Caki2 (cell line): Measurements from ENCODE around the gene CDC42EP5. TPM values are rescaled to one million over a fixed set of nuclear protein-coding genes. Genes with fewer than 3 reads are reported as not detected.
A peak's percentile ranks its signal among the peaks of the same experiment; 100 is the strongest.
"Not testable (repeated sequence)": the region's sequence is repeated elsewhere in the genome, so short reads cannot be mapped to it uniquely, and the experiment has no call there.

Experiments
- DNase-seq: peaks from one replicate; pipeline ENCODE4 v3.0.0-alpha.2; 2015; ENCODE audit warnings: low read depth
- in situ Hi-C: cut with HindIII; loops from 2 replicates; pipeline ENCODE4 v1.10.0; 2016; ENCODE audit warnings: low sequenced_read_pairs, low pct_unique_long_range_greater_than_20kb, mixed read lengths
- total RNA-seq: library from RNA; depleted of rRNA; stranded (reverse); fragments of >200 nt; shearing (Covaris generic); gene quantifications from 2 replicates; pipeline ENCODE4 v1.2.3, GENCODE V29; 2014; ENCODE audit warnings: low replicate concordance

The CDC42EP5 gene
- total RNA-seq, 1 experiment from 2014 or later: not detected

DNA sequence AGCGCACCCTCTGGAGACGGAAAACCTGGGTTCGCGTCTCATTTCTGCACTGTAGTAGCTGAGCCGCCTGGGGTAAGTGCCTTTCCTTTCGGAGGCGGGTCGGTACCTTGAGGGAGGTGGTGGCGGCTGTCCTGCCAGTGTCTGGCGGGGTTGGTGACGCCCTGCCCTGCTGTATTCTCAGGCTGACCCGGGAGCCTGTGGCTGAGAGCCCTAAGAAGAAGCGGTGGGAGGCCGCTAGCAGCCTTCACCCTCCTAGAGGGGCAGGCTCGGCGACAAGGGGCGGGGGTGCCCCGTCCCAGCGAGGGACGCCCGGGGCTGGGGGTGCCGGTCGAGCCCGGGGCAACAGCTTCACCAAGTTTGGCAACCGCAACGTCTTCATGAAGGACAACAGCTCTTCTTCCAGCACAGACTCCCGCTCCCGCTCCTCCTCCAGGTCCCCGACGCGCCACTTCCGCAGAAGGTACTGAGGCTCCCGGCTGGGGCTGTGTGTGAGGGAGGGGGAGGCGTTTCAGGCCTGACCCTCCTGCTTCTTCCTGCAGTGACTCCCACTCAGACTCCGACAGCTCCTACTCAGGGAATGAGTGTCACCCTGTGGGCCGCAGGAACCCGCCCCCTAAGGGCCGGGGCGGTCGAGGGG lies 17.2 kb downstream of the CDC42EP5 start:
- in situ Hi-C loops: no loop called here

DNA sequence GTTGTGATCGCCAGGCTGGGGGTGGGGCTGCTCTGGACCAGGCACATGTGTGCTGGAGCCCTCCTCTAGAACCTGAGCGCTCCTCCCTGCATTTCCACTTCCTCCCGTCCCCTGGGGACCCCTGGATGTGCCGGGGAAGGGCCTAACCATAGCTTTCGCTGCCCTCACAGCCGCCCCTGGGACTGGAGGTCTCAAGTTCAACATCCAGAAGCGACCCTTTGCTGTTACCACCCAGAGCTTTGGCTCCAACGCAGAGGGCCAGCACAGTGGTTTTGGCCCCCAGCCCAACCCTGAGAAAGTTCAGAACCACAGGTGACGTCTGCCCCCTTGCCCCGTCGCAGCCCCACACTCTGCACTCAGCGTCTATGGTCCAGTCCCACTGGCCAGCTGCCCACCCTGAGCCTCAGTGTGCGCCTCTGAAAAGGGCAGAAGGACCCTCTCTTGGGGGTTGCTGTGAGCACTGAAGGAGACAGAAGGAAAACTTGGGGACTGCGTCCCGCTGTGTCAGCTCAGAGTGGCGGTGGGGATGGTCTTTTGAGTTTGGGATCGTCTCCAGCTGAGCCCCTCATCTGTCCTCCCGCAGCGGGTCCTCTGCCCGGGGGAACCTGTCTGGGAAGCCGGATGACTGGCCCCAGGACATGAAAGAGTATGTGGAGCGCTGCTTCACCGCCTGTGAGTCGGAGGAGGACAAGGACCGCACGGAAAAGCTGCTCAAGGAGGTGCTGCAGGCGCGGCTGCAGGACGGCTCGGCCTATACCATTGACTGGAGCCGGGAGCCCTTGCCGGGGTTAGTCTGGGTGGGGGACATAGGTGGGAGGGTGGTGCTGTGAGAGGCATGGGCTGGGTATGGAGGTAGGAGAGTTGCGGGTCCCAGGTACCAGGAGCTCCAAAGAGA lies 18.1 kb downstream of the CDC42EP5 start:
- no peak for DNase-seq
- in situ Hi-C loops: no loop called here

More for the DNA sequence above, 17.2 kb downstream of the CDC42EP5 start:
- no peak for DNase-seq

DNA sequence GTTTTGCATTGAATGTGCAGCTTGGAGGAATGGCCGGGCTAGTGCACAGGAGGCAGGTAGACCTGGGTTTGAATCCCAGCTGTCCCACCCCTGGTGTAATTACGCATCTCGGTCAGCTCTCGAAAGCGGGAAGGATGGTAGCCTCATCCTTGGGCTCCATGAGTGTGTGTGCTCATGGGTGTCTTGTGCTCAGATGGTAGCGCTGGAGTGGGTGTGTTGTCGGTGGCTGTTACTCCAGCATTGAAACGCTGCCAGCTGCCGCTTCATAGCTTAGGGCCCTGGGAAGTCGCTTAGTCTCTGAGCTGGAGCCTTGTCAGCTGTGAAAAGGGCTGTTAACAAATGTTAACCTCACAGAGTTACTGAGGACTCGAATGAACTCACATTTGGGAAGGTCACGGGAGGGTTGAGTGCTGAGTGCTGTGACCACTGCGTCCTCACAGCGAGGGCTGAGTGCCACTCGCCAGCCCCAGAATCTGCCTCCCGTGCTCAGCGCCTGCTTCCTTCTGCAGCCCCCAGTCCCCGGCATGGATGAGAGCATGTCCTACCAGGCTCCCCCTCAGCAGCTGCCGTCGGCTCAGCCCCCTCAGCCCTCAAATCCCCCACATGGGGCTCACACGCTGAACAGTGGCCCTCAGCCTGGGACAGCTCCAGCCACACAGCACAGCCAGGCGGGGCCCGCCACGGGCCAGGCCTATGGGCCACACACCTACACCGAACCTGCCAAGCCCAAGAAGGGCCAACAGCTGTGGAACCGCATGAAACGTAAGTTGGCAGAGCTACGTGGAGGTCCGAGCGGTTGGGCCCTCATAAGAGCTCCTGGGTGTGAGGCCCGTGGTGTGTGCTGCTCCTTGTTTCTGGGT lies 18.9 kb downstream of the CDC42EP5 start:
- in situ Hi-C loops: no loop called here
- no peak for DNase-seq

DNA sequence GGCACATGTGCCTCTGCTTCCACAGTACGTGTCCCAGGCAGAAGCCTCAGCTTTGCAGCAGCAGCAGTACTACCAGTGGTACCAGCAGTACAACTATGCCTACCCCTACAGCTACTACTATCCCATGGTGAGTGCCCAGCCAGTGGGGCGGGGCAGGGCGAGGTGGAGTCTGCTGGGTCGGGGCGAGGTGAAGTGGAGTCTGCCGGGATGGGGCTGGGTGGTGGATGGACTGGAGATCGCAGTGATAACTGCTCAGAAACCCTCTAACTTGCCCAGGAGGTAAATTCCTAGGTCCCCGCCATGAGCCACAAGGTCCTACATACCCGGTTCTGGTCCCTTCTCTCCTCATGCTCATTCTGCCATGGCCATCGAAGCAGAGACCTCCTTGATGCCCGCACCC lies 20.5 kb downstream of the CDC42EP5 start:
- in situ Hi-C loops: no loop called here

DNA sequence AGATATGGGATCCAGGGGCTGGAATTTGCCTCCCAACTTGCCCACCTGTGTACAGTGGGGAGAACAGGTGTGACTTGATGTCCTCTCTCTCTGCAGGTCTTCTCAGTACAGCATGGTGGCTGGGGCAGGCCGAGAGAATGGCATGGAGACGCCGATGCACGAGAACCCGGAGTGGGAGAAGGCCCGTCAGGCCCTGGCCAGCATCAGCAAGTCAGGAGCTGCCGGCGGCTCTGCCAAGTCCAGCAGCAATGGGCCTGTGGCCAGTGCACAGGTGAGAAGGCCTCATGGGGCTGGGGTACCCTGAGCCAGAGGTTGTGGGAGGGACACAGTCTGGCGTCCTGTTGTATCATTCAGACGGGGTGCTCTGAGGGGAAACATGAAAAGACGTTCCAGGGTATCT lies 21.1 kb downstream of the CDC42EP5 start:
- in situ Hi-C loops: no loop called here
- no peak for DNase-seq

More for the DNA sequence above, 20.5 kb downstream of the CDC42EP5 start:
- no peak for DNase-seq

DNA sequence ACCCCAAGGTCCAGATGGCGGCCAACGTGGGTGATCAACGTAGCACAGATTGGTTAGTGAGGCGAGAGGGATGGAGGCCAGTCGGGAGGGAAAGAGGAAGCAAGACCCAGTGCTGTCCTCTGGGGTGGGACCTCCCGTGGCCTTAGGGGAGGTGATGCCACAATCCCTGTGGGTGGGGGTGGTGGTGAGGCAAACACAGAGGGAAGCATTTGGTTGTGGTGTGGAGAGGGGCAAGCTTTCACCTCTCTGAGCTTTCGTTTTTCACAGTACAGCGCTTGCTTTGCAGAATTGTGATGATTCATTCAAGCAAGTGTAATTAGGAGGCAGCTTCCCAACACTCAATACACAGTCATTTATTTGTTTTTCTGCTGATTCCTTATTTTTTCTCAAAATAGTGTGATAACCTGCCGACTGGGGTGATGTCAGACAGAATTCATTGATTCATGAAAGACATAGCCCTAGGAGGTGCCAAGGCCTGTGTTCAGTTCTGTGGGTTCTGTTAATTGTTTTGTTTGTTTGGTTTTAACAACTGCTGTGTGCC lies 21.7 kb downstream of the CDC42EP5 start:
- in situ Hi-C loops: no loop called here
- DNase-seq: peak; percentile 87

DNA sequence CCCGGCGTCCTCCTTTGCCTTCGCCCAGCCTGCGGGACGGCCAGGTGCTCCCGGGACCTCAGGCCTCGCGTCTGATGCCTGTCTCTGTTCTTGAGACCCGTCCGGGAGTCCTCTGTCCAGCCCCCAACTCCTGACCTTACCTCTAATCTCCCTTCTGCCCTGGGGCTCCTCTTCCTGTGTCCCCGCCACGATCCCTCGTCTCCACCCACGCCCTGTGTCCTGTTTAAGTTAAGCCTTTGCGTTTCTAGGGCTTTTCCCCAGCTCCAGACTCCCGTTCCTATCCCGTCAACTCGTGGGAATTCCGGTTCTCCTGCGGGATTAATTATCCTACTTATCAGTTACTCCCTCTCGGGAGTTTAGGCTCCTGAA lies 23.4 kb downstream of the CDC42EP5 start:
- in situ Hi-C loops: no loop called here
- no peak for DNase-seq

DNA sequence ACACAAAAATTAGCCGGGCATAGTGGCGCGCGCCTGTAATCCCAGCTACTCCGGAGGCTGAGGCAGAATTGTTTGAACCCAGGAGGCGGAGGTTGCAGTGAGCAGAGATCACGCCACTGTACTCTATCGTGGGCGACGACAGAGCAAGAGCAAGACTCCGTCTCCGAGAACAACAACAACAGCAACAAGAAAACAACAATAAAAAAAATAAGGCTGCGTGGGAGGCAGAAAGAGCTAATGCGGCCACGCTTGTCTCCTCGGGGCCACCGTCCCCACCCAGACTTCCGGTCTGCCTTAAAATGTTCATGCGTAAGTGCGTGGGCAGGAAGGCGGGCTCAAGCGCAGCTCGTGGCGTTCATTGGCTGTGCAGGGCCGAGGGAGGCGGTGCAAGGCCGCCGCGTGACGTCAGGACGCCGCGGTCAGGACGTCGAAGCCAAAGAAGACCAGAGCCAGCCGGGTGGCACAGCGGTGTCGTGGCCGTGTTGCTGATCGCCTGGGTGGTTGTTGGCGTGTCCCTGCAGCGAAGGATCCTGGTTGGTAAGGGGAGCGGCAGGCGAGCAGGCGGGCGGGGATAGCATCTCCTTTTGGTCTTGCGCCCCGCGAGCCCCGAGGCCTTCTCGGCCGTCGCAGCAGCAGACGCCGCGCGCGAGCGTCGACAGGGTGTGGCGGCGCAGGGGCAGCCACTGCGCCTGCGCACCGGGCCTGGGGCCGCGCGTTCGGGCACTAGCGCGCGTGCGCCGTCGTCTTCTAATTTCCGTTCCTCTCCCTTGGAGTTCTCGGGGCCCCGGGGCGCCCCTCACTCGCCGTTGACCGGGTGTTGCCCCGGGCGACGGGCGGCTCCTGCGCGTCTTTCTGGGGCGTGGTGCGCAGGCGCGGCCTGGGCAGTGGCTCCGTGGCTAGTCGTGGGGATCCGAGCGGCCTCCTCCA lies 24.1 kb downstream of the CDC42EP5 start, which contains the start of gene LENG8:
LENG8 (plus strand) TSS at position 426 of the 927 bp plus-strand sequence. CDS start 2,146 bp downstream, outside the sequence.
- in situ Hi-C loops: no loop called here
- DNase-seq: peak; percentile 98

DNA sequence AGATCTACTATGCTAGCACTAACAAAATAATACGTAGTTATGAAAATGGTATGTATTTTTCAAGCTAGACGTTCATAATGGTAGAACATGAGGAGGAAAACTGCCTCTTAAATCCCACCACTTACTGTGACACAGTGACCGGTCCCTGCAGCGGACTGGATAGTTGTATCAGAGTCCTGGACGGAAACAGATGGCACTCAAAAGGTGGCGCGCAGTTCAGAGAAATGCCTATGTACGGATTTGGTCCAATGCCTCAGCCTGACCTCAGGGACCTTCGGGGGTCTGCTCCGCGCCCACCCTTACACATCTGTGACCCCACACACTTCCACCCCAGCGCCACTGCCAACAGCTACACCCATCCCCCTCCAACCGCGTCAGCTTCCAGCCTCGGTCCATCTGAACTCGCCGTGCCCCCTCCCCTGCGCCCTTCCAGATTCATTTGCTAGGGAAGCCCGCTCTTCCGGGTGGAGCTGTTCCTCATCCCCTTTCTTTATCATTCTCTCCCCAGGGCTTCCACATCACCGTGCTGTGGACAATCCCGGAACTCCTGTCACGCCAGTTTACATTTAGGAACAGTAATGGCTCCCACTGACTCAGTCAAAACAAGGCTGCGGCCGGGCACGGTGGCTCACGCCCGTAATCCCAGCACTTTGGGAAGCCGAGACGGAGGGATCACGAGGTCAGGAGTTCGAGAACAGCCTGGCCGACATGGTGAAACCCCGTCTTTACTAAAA lies 24.9 kb downstream of the CDC42EP5 start:
- in situ Hi-C loops: no loop called here
- peak; percentile 73 for DNase-seq

DNA sequence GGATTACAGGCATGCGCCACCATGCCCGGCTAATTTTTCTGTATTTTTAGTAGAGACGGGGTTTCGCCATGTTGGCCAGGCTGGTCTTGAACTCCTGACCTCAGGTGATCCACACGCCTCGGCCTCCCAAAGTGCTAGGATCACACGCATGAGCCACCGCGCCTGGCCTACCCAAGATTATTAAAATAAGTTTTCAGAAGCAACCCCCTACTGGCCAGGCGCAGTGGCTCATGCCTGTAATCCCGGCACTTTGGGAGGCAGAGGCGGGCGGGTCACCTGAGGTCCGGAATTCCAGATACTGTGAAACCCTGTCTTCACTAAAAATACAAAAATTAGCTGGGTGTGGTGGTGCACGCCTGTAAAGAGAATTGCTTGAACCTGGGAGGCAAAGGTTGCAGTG lies 26.7 kb downstream of the CDC42EP5 start:
- in situ Hi-C loops, DNase-seq: not testable (repeated sequence)

DNA sequence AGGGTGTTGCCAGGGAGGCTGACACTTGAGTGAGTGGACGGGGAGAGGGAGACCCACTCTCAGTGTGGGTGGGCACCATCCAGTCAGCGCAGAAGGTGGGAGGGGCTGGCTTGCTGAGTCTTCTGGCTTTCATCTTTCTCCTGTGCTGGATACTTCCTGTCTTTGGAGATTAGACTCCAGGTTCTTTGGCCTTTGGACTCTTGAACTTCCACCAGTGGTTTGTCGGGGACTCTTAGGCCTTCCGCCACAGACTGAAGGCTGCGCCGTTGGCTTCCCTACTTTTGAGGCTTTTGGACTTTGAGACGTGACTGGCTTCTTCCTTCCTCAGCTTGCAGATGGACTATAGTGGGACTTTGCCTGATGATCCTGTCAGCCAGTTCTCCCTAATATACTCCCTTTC lies 28.4 kb downstream of the CDC42EP5 start:
- in situ Hi-C loops: no loop called here
- DNase-seq: no peak

DNA sequence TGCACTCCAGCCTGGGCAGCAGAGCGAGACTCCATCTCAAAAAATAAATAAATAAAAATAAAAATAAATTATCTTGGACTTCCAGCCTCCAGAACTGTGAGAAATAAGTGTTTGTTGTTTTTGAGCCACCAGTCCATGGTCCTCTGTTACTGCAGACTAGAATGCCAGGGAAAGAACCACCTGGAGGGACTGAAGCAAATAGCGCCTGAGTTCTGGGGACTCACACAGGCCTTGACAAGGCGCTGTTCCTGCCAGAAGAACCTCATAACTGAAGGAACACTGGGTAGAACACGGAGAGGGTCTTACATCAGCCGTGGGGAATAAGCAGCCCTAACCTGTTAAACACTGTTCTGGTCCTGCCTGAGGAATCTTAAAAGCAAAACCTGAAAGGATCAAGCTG lies 32.5 kb downstream of the CDC42EP5 start:
- no peak for DNase-seq
- in situ Hi-C loops: no loop called here

DNA sequence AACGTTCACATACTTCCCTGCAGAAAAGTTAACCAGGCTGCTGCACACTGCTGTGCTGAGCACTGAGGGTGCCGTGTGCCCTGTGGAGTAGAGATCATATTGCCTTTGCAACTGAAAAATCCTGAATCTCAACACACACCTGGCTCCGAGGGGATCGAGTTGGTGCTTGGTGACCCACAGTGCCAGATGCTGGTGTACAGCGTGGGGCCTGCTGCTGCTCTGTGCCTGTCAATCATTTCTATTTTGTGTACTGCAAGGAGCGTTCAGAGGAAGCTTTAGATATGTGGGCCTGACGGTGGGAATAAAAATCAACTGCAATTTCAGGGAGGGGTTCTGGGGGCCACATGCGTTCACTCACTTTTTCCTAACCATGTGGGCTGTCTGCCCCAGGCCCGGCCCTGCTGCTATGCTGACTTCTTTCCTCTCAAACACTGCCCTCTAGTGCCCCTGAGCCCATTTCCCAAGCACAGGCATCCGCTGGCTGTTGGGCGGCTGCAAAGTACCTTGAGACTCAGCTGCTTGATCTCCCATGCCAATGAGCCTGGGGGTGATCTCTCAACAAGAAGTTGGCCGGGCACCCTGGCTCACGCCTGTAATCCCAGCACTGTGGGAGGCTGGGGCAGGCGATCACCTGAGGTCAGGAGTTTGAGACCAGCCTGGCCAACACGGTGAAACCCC lies 33.8 kb downstream of the CDC42EP5 start:
- DNase-seq: peak; percentile 30
- in situ Hi-C loops: no loop called here

DNA sequence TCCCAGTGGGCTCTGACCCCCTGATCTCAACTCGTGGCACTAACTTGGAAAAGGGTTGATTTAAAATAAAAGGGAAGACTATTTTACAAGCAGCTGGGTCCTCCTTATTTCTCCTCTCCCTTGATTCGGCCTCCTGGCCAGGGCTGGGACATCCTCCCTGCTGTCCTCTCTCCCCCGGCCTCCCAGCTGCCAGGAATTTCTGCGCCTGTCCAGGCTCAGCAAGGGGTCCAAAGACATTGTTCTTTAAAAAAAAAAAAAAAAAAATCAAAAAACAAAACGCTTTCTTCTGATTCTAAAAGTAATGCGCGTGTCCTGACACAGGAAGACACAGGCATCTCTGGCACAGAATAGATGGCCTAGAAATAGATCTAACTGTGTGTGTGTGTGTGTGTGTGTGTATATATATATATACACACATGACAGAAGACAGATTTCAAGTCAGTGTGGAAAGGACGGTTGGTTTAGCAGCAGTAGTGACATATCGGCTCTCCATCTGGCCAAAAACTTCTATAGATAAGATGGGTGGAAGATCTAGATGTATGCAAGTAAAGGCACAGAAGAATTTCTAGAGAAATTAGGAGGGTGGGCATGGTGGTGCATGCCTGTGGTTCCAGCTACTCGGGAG lies 36.4 kb downstream of the CDC42EP5 start:
- DNase-seq: no peak
- in situ Hi-C loops: no loop called here

DNA sequence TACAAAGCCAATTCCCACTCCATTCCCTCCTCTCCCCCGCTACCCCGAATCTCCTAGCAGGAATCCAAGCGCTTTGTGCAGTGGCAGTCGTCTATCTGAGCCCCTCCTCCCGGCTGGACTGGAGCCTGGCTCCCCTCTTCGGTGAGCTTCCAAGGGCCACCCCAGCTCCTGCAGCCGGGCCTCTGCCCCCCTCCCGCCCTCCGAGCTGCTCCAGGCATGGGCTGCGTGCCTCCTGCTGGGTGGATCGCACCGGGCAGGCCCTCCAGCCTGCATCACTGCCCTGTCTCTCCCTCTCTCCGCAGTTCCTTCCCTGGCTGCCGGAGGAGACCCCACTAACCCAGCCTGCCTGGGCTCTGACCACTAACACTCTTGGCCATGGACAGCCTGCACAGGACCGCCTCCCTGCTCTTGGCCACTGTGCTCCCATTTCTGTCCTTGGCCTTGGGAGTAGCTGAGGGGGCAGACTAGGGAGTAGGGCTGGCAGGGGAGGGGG lies 37.0 kb downstream of the CDC42EP5 start:
- in situ Hi-C loops: no loop called here
- no peak for DNase-seq

DNA sequence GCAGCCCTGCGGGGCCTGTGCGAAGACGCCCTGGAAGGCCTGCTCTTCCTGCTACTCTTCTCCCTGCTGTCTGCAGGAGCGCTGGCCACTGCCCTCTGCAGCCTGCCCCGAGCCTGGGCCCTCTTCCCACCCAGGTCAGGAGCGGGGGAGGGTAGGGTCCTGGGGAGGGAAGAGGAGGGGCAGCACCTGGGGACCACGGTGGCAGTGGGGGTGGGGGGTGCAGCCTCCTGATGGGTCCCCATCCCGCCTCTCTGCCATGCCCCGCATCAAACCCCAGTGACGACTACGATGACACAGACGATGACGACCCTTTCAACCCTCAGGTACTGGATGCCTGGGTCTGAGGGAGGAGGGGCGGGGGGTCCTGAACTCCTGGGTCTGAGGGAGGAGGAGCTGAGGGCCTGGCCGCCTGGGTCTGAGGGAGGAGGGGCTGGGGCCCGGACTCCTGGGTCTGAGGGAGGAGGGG lies 37.5 kb downstream of the CDC42EP5 start:
- in situ Hi-C loops: no loop called here
- DNase-seq: no peak
